ENCODE results near the gene E2F4.

E2F4 gene

GRCh38 chr16:67182288-67182687 lies 9.7 kb upstream of the E2F4 start:
- Histone ChIP-seq H3K36me3 (no peaks in the 10 kb centered on the region), H3K27ac (no peak overlapping the region), H3K9me3 (no peaks in the 10 kb centered on the region), H3K4me1 (ENCODE audit: control insufficient read depth in 1 of 2, insufficient read depth in 1 of 2, low read depth in 1 of 2, low read length in 1 of 2) (peaks cover 34 to 36% of the 10 kb centered on the region in 2 experiments), H3K27me3 (peaks cover 55% of the 10 kb centered on the region), H3K4me3 (ENCODE audit: low read depth in 1 of 2, low read length in 1 of 2) (no peak overlapping the region)
- TF ChIP-seq CTCF (IDR thresholded peaks at IDR 0.05) = no peak

- H3K4me1 ChIP-seq (ENCODE audit: control insufficient read depth in 1 of 2, insufficient read depth in 1 of 2, low read depth in 1 of 2, low read length in 1 of 2) = peaks cover 31 to 32% of the 10 kb centered on the region in 2 experiments
- H3K27ac ChIP-seq = peak overlapping the region; percentile 85
- peaks cover 45% of the 10 kb centered on the region for H3K27me3 ChIP-seq
- peak overlapping the region; percentile 85 to 100 for H3K4me3 ChIP-seq (ENCODE audit: low read depth in 1 of 2, low read length in 1 of 2)
- TF ChIP-seq CTCF (IDR thresholded peaks at IDR 0.05) = no peak
- no peaks in the 10 kb centered on the region for H3K36me3 ChIP-seq
- H3K9me3 ChIP-seq = no peaks in the 10 kb centered on the region
Observed at GRCh38 chr16:67183284-67183626, 8.7 kb upstream of the E2F4 start.

- no peak for TF ChIP-seq CTCF (IDR thresholded peaks at IDR 0.05)
- H3K4me1 ChIP-seq (ENCODE audit: control insufficient read depth in 1 of 2, insufficient read depth in 1 of 2, low read depth in 1 of 2, low read length in 1 of 2) = peaks cover 26 to 30% of the 10 kb centered on the region in 2 experiments
- H3K36me3 ChIP-seq = no peaks in the 10 kb centered on the region
- peaks cover 39% of the 10 kb centered on the region for H3K27me3 ChIP-seq
- peak within 1 kb of the TSS; percentile 85 to 100 for H3K4me3 ChIP-seq (ENCODE audit: low read depth in 1 of 2, low read length in 1 of 2)
- H3K27ac ChIP-seq = peak within 1 kb of the TSS; percentile 85
- no peaks in the 10 kb centered on the region for H3K9me3 ChIP-seq
Observed at GRCh38 chr16:67183627-67184452, 8.1 kb upstream of the E2F4 start, which contains the start of gene MATCAP1. Gene MATCAP1 (minus strand): TSS chr16:67183963. CDS start chr16:67180610, 3,353 bp downstream.

- no peak for TF ChIP-seq CTCF (IDR thresholded peaks at IDR 0.05)
- Histone ChIP-seq H3K9me3 (no peaks in the 10 kb centered on the region), H3K36me3 (no peaks in the 10 kb centered on the region), H3K27me3 (peaks cover 32% of the 10 kb centered on the region), H3K27ac (peak overlapping the region; percentile 85), H3K4me3 (ENCODE audit: low read depth in 1 of 2, low read length in 1 of 2) (peak overlapping the region; percentile 85 to 100), H3K4me1 (ENCODE audit: control insufficient read depth in 1 of 2, insufficient read depth in 1 of 2, low read depth in 1 of 2, low read length in 1 of 2) (peaks cover 26 to 30% of the 10 kb centered on the region in 2 experiments)
Observed at GRCh38 chr16:67184453-67184994, 7.4 kb upstream of the E2F4 start.

GRCh38 chr16:67184995-67185650 lies 6.8 kb upstream of the E2F4 start:
- Histone ChIP-seq H3K4me3 (ENCODE audit: low read depth in 1 of 2, low read length in 1 of 2) (peak overlapping the region; percentile 85 to 100), H3K27me3 (peaks cover 30% of the 10 kb centered on the region), H3K9me3 (no peaks in the 10 kb centered on the region), H3K36me3 (no peaks in the 10 kb centered on the region), H3K4me1 (ENCODE audit: control insufficient read depth in 1 of 2, insufficient read depth in 1 of 2, low read depth in 1 of 2, low read length in 1 of 2) (peaks cover 26 to 30% of the 10 kb centered on the region in 2 experiments), H3K27ac (peak overlapping the region; percentile 50)
- peak; percentile 61 for TF ChIP-seq CTCF (IDR thresholded peaks at IDR 0.05)
